COLO829 (cell line): Measurements from ENCODE around the gene PAX7.
"Not testable (repeated sequence)": the region's sequence is repeated elsewhere in the genome, so short reads cannot be mapped to it uniquely, and the experiment has no call there.

ENCODE experiments used
- DNase-seq: peaks from one replicate; pipeline ENCODE4 v3.0.0; 2012; ENCODE audit warnings: low spot score

Gene PAX7

DNA sequence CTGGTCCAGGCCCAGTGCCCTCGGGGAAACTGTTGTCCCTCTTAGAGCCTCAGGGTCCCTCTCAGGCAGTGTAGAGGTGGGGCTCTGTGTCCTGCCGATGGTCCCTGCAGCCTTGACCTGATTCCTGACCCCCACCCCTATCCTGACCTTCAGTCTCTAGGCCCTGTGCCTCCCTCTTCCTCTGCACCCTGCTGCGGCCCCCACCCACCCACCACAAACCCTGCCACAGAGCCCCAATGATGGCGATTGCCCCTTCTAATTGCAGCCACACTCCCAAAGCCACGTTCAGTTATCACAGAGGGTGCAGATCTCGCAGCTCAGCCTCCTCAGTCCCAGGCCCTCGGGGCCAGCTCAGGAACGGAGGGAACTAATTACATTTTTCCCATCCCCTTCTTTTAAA, 99.7 kb downstream of the PAX7 start:
- DNase-seq: no peak

- DNase-seq: no peak
These were observed 100.5 kb downstream of the PAX7 start for GRCh38 chr1:18731148-18731547.

DNA sequence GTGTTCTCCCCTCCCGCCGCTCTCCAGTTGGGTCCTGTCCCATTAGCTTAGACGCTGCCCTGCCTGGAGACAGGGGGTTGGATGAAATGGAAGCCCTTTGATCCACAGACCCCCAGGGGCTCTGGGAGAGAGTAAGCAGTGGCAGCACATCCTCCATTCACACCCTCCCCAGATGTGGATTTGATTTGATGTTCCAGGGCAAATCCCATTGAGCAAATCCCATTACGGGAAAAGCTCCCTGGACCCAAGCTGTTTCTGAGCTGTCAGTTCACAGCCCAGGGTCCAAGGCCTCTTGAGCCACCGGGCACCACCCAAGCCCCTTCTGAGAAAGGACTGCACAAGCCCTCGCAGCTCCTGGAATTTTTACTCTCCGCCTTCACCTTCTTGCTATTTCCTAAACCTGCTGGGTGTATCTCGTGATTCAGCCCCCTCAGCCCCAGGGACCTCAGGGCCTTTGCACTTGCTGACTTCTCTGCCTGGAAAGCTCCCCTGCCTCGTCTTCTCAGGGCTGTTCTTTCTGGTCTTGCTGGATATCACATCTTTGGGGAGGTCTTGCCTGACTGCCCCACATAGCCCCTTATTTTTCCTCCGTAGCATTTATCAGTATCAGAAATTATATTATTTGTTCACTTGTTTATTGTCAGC, 101.1 kb downstream of the PAX7 start:
- DNase-seq: no peak

- DNase-seq: no peak
These were observed 102.0 kb downstream of the PAX7 start for GRCh38 chr1:18732686-18733085.

GRCh38 chr1:18734001-18734400, 103.4 kb downstream of the PAX7 start:
- DNase-seq: no peak

DNA sequence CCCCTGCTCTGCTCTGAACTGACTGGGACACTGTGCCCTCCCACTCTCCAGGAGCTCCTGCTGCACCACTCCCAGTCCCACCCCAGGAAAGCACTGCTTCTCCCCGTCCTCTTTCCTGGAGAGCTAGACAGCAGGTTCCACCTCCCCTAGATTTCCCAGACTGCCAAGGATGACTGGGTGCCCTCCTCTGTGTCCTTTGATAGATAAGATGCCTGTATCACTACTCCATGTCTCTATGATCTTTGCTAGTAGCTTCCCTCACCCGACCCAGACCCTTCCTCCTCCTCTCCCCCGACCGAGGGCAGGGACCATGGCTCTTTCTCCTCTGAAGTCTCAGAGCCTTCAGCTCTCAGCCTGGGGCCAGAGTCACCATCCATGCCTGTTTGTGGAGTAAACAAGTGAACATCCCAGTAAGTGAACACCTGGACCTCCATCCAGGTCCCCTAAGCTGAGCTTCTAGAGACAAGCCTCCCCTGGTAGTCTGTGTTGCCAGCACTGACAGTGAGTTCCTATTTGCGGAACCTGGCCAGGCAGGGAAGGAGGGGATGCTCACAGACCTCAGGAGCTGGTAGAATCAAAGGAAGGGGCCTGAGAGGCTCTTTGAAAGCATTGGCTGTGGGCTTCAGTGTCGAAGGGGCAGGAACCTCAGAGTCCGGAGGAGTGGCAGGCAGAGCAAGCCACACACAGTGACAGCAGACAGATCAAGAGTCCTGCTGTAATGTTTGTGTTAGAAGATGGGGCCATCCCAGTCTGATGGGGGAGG, 104.0 kb downstream of the PAX7 start:
- no peak for DNase-seq

GRCh38 chr1:18735224-18735997, 104.8 kb downstream of the PAX7 start:
- no peak for DNase-seq

GRCh38 chr1:18736958-18737357, 106.3 kb downstream of the PAX7 start:
- DNase-seq: no peak

DNA sequence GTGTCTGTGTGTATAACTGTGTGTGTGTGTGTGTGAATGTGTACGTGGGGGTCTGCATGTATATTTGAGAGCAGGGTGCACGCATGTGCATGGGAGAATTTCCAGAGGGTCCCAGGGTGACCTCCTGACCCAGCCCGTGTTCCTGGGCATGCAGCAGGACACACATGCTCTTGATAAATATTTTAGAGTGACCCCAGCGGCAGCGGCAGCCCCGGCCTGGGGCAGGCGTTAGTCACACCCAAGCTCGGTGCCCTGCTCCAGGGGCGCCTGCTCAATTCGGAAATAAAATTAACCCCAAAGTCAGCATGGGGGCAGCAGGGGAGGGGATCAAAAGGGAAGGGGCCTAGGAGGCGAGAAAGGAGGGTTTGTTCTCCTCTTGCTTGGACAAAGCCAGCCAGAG, 107.5 kb downstream of the PAX7 start:
- no peak for DNase-seq

DNA sequence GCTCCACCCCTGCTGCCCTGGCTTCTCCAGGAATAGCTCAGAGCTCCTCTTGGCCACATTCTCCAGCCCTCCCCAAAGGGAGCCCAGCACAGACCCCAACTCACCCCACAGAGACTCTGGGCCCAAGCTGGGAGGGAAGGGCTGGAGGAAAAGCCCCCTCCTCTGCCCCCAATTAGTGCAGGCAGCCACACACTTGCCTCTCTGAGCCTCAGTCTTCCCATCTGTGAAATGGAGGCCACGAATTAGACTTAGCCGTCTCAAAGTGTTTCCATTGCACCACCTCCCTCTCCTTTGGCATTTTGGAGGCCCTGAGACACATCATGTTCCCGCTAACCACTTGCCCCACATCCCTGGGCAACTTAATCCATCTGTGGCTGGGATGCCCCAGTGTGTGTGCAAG, 108.0 kb downstream of the PAX7 start:
- DNase-seq: no peak

- no peak for DNase-seq
These were observed 108.8 kb downstream of the PAX7 start for GRCh38 chr1:18739408-18739807.

GRCh38 chr1:18739897-18740296, 109.3 kb downstream of the PAX7 start:
- DNase-seq: no peak

DNA sequence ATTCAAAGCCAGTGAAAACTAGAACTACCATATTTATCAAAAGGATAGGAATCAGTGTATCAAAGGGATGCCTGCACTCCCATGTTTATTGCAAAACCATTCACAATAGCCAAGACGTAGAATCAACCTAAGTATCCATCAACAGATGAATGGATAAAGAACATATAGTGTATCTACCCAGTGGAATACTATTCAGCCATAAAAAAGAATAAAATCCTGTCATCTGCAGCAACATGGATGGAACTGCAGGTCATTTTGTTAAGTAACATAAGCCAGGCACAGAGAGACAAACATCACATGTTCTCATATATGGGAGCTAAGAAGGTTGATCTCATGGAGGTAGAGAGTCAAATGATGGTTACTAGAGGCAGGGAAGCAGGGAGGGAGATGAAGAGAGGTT, 110.0 kb downstream of the PAX7 start:
- DNase-seq: no peak

- DNase-seq: no peak
These were observed 112.6 kb downstream of the PAX7 start for GRCh38 chr1:18743233-18743632.

GRCh38 chr1:18744381-18744780, 113.7 kb downstream of the PAX7 start:
- DNase-seq: not testable (repeated sequence)

DNA sequence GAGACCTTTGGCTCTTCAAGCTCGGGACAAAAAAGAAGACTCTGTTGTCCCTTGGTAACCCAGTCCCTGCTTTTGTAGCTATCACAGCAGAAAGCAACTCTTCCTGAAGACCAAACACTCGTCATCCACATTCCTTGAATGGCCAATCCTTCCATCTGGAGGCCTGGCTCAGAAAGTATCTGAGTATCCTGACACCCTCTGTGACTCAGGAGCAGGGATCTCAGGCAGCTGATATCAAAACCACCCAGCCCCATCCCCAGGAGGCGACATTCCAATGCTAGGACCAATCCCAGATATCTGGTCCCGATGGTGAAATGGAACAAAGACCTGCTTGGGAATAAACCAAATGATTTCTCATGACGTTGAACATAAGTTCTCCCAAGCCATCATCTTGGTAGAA, 116.3 kb downstream of the PAX7 start:
- no peak for DNase-seq

DNA sequence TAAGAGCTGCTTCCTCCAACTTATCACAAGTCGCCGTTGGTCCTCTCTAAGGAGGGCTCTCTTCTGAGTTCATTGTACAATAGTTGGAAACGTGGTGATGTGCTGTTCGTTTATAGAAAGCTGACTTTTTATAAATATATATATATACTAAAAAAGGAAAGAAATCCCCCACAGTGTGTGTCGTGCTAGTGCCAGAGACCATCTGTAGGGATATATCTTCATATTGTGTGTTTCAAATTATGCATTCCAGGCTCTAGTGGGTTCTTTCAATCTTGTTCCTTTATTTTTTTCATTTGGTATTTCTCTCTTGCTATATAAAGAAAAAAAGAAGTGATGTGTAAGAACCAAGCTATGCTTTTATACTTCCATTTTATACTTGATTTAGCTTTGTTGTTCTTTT, 117.0 kb downstream of the PAX7 start:
- no peak for DNase-seq

DNA sequence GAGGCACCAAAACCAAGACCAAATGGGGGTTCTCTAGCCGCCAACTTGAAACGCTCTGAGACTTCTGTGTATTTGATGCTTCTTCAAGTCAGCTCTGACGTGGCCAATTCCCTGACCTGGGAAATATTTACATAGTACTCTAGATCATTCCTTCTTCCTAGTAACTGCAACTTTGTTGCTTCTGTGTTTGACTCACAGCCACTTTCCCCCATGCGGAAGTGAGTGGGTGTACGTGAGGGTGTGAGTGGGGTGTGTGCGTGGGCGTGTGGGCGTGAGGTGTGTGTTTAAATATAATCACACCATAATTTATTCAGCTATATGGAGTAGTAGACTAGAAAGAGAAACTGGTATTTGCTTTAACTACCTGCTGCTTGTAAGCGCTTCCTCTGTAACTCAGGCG, 117.8 kb downstream of the PAX7 start:
- DNase-seq: no peak

- DNase-seq: no peak
These were observed 118.9 kb downstream of the PAX7 start for GRCh38 chr1:18749569-18749968.

- DNase-seq: no peak
These were observed 120.0 kb downstream of the PAX7 start for GRCh38 chr1:18750600-18750999.

- DNase-seq: no peak
These were observed 120.8 kb downstream of the PAX7 start for GRCh38 chr1:18751425-18751824.

GRCh38 chr1:18752409-18752808, 121.8 kb downstream of the PAX7 start:
- DNase-seq: no peak

DNA sequence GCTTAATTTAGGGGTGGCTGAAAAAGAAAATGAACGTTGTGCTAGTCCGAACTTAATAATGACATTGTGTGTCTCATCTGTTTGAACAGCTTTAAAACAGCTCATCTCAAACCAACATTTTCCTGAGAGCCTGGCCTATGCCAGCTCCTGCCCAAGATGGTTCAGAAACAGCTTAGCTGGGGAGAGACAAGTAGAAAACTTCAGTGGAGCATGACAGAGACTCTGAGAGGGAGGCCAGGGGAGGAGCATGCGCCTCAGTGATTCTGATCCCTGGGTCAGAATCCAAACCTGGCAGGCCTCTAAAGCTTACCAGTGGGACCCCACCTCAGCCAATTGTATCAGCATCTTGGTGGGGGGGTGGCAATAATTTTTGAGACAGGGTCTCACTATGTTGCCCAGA, 129.5 kb downstream of the PAX7 start:
- no peak for DNase-seq
